SK-N-MC (cell line): ENCODE measurements around the gene GUF1.

Experiments
- EZH2 ChIP-seq: fragments of 200-600 bp; sonication (generic); IDR thresholded peaks from one replicate; pipeline ENCODE4 v1.6.1; 2017; ENCODE audit warnings: antibody characterized with exemption
- POLR2AphosphoS5 ChIP-seq: IDR thresholded peaks from 2 replicates; pipeline ENCODE4 v1.6.1; 2012; ENCODE audit warnings: mild to moderate bottlenecking, low read depth, low read length, borderline replicate concordance

DNA sequence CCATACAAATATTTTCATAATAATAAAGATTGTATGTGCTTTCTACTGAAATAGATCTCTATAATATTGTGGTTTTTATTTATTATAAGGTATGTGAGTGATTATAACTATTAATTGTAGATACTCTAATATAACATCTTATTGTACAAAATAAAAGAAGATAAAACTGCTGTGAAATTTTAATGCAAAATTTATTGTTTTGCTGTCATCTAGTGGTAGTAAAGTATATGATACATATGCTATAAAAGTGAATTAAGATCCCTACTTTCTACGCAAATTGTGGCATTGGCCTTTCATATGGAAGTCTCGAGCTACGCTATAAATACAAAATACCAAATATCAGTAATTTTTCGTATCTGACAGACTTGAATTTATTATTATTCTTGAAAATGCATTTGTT lies 46.1 kb upstream of the GUF1 start:
- TF ChIP-seq POLR2AphosphoS5 (no peak), EZH2 (no peak)
